Loucy (cell line): ENCODE results near the gene RASD1.

Experiments
- EZH2phosphoT487 ChIP-seq: fragments of 200-600 bp; IDR thresholded peaks from 2 replicates; pipeline ENCODE4 v1.6.1; 2018; ENCODE audit warnings: antibody characterized with exemption, mild to moderate bottlenecking, moderate library complexity, borderline replicate concordance
- TF ChIP-seq, protein P1 (sequence below): fragments of 200-600 bp; sonication (generic); conservative IDR thresholded peaks from 2 replicates; pipeline ENCODE4 v1.5.1; 2014; ENCODE audit warnings: mild to moderate bottlenecking, antibody characterized with exemption, low read length

DNA sequence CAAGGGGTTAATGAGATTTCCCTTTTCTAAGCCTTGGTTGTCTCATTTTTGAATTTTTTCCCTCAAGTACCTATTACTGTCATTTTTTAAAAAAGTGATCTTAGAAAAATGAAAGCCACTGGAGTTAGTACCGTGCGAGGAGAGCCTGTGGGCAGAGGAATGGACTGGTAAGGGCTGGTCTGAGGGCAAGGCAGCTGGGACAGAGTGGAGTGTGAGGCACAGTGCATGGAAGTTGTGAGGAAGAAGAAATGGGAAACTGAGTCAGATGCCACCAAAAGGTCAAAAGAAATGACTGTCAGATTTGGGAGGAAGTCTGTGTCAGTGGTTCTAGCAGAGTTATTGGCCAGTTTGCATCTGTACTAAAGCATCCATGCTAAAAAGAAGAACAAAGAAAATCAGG is 8.2 kb downstream of the RASD1 start:
- no peak for TF ChIP-seq EZH2phosphoT487
- TF ChIP-seq, protein P1, sequence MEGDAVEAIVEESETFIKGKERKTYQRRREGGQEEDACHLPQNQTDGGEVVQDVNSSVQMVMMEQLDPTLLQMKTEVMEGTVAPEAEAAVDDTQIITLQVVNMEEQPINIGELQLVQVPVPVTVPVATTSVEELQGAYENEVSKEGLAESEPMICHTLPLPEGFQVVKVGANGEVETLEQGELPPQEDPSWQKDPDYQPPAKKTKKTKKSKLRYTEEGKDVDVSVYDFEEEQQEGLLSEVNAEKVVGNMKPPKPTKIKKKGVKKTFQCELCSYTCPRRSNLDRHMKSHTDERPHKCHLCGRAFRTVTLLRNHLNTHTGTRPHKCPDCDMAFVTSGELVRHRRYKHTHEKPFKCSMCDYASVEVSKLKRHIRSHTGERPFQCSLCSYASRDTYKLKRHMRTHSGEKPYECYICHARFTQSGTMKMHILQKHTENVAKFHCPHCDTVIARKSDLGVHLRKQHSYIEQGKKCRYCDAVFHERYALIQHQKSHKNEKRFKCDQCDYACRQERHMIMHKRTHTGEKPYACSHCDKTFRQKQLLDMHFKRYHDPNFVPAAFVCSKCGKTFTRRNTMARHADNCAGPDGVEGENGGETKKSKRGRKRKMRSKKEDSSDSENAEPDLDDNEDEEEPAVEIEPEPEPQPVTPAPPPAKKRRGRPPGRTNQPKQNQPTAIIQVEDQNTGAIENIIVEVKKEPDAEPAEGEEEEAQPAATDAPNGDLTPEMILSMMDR = no peak
